Spleen (tissue), 11 donors: ENCODE results near the gene HAUS7. TPM values are rescaled to one million over a fixed set of nuclear protein-coding genes. Genes with fewer than 3 reads are reported as not detected.

ENCODE experiments used
- DNase-seq: peaks from one replicate; pipeline ENCODE4 v3.0.0-alpha.2; 2020
- H3K27ac ChIP-seq, 8 donors: fragments of 200-600 bp; sonication (generic) in 7 of 8; 1 replicate in 4 of 8; 2 replicates in 4 of 8; pipeline versions ENCODE4 v1.5.0 to v1.8.0; 2016 to 2021; ENCODE audit warnings: inconsistent platforms in 4 of 8, mild to moderate bottlenecking in 4 of 8, moderate library complexity in 1 of 8
- H3K27me3 ChIP-seq, 7 donors: fragments of 200-600 bp; sonication (generic) in 6 of 7; replicated peaks in 1 of 7; 1 replicate in 4 of 7; 2 replicates in 3 of 7; pipeline versions ENCODE4 v1.5.0 to v1.8.0; 2016 to 2021; ENCODE audit warnings: inconsistent platforms in 3 of 7, mild to moderate bottlenecking in 1 of 7
- H3K36me3 ChIP-seq, 6 donors: fragments of 200-600 bp; sonication (generic) in 5 of 6; 1 replicate in 4 of 6; 2 replicates in 2 of 6; pipeline versions ENCODE4 v1.5.0 to v1.8.0; 2016 to 2021; ENCODE audit warnings: inconsistent platforms in 2 of 6
- H3K4me1 ChIP-seq, 6 donors: fragments of 200-600 bp; sonication (generic) in 5 of 6; 1 replicate in 3 of 6; 2 replicates in 3 of 6; pipeline versions ENCODE4 v1.5.0 to v1.8.0; 2016 to 2021; ENCODE audit warnings: inconsistent platforms in 3 of 6
- H3K4me3 ChIP-seq, 8 donors: fragments of 200-600 bp; sonication (generic) in 7 of 8; 1 replicate in 4 of 8; 2 replicates in 4 of 8; pipeline versions ENCODE4 v1.5.0 to v1.8.0; 2016 to 2021; ENCODE audit warnings: inconsistent platforms in 4 of 8, mild to moderate bottlenecking in 4 of 8, moderate library complexity in 2 of 8
- H3K9me3 ChIP-seq, 8 donors: fragments of 200-600 bp; sonication (generic) in 7 of 8; 1 replicate in 4 of 8; 2 replicates in 4 of 8; pipeline versions ENCODE4 v1.5.0 to v1.8.0; 2016 to 2021; ENCODE audit warnings: inconsistent platforms in 4 of 8
- POLR2A ChIP-seq, 3 donors: fragments of 450-650 bp; IDR thresholded peaks; one replicate each; pipeline ENCODE4 v1.5.1; 2017; ENCODE audit warnings: antibody characterized with exemption in 3 of 3, mild to moderate bottlenecking in 1 of 3
- POLR2AphosphoS5 ChIP-seq, 3 donors: sonication (generic); formaldehyde crosslinking; IDR thresholded peaks; one replicate each; pipeline ENCODE4 v1.5.1; 2017; ENCODE audit warnings: antibody characterized with exemption in 3 of 3
- WGBS, 5 donors: extraction: QIAGEN DNeasy Blood & Tissue Kit in 3 of 5; methylation state at CpG; one replicate each; pipeline versions ENCODE4 v1.1.5 to v1.1.7; 2013 to 2018; 5-methylcytosine and 5-hydroxymethylcytosine counted together
- intact Hi-C: fragments of 100-400 bp; cut with DNase I; formaldehyde crosslinking; loops from one replicate; pipeline ENCODE4 v1.15.0; 2023; ENCODE audit warnings: low total_unique reads
- polyA plus RNA-seq, 3 donors: library from polyadenylated mRNA; stranded (reverse); fragments of 200-250 nt; gene quantifications; one replicate each; pipeline ENCODE4 v1.2.1, GENCODE V29; 2013
- total RNA-seq, 7 donors: library from RNA; depleted of rRNA in 3 of 7; stranded (reverse); fragments of >200 nt in 3 of 7; fragmentation: NEBNext Ultra II Directional in 4 of 7; extraction: Animal tissue kit (Norgen Biotek cat#: 25700) in 4 of 7; gene quantifications; one replicate each; pipeline versions ENCODE4 v1.1.0 to v1.2.1, GENCODE V29; 2016 to 2021
- TF ChIP-seq, protein P1 (sequence below), 11 experiments: fragments of 200-600 bp in 7 of 11; fragments of 450-650 bp in 4 of 11; sonication (generic) in 4 of 11; IDR thresholded peaks in 8 of 11; conservative IDR thresholded peaks in 3 of 11; 1 replicate in 7 of 11; 2 replicates in 4 of 11; pipeline versions ENCODE4 v1.4.0 to v1.8.0; 2016 to 2021; ENCODE audit warnings: antibody characterized with exemption in 11 of 11, inconsistent platforms in 4 of 11, mild to moderate bottlenecking in 1 of 11
- donor health status: healthy with polysubstance abuse.
- donor health status: DM: no; HTN: no; CAD: no; lungs with moderate emphysema.
- donor health status: DM: no; HTN: no; CAD: no.
- donor health status: Bipolar disorder and iron deficiency.
- donor health status: healthy.
- donor health status: DM: no; HTN: no; CAD: no.
- donor health status: DM: yes; HTN: yes; CAD: no.

The HAUS7 gene
- total and polyA plus RNA-seq, 10 donors, result 23.6 to 83.7 (median 34.5) TPM

DNA sequence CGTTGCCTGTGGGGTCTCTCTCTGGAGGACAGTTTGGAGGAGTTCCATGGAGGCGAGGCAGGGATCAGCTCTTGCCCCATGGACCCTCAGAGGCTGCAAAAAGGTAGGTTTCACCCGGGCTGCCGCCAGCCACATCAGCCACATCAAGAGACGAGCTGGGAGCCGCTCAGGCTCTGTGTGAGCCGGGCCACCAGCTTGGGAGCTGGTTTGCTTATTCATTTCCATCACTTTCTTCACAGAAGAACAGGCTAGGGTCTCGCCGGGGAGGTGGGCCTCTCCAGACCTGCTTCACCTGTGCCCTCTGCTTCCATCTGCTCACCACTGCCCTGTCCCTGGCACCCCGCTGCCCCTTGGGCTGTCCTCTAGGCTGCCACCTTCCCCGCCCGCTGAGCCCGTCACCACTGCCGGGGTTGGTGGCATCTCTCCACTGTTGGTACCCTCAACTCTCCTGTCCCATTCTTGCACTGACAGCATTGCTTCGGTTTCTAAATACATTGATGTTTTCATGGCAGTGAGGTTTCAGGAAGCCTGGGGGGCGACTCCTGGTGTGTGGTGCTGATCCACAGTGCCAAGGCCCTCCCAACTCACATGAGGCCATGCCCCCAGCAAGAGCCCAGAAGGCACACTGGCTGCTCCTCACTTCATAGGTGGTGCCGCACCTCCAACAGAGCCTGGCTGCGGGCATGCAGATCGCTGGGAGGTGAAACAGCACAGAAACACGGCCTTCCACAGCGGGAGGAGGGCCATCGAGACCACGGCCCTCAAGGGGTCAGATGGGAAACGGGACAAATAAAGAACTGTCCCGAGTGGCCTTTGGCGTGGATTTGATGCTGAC lies 20.0 kb downstream of the HAUS7 start:
- Histone ChIP-seq H3K27me3 (no peaks in the 10 kb centered on the region), H3K36me3 (peaks cover 0 to 69% (median 12%) of the 10 kb centered on the region in 6 donors), H3K27ac (no peak overlapping the region), H3K4me3 (no peak overlapping the region), H3K4me1 (no peaks in the 10 kb centered on the region), H3K9me3 (no peaks in the 10 kb centered on the region)
- whole genome bisulfite sequencing, 5 donors, result 87 to 97% (median 96%) methylated on average over 15 to 26 of the region's 26 CpGs
- intact Hi-C loops, result no loop called here
- no peak for DNase-seq
- TF ChIP-seq POLR2A (IDR thresholded peaks at IDR 0.05), result no peak
- peak in 1 of 3 donors; percentile 16 for TF ChIP-seq POLR2AphosphoS5 (IDR thresholded peaks at IDR 0.05)

DNA sequence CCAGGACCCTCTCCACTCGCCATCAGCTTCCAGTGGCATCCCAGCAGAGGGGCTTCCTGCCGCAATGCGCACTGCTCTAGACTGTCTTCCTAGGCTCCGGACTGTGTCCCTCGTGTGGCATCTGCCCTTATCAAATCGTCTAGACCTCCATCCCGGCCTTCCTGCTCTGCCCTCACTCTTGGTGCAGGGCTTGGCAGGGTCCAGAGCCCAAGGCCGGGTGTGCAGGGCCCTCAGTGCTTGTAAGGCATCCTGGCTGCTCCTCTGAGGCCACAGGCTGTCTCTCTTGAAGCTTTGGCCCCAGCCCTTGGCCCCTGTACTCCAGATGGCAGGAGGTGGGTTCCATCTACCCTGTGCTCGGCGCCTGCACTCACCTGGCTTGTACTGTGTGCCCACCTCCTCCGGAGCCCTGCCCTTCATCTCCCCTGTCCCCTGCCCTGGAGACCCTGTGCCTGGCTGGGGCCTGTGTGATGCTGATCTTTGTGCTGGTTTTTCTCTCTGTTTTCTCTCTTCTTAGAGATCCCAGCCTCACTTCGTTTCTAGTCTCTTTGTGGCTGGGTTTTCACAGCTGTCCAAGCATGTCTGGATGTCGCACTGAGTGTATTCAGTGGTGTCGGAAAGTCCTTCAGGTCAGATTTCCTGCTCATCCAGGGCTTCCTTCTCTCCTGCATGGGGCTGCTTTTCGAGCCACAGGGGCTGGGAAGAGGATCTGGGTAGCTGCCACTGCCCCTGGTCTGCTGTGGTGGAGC lies 20.8 kb downstream of the HAUS7 start:
- TF ChIP-seq POLR2A (IDR thresholded peaks at IDR 0.05), result no peak
- TF ChIP-seq POLR2AphosphoS5 (IDR thresholded peaks at IDR 0.05), result peak in 1 of 3 donors; percentile 28
- no peak for DNase-seq
- H3K4me3 ChIP-seq, result no peak overlapping the region
- intact Hi-C loops, result no loop called here
- WGBS, 5 donors, result 79 to 96% (median 88%) methylated on average over 11 to 15 of the region's 15 CpGs
- H3K9me3 ChIP-seq, result no peaks in the 10 kb centered on the region
- H3K36me3 ChIP-seq, result peaks cover 0 to 61% (median 9%) of the 10 kb centered on the region in 6 donors
- H3K4me1 ChIP-seq, result no peaks in the 10 kb centered on the region
- H3K27me3 ChIP-seq, result no peaks in the 10 kb centered on the region
- no peak overlapping the region for H3K27ac ChIP-seq

DNA sequence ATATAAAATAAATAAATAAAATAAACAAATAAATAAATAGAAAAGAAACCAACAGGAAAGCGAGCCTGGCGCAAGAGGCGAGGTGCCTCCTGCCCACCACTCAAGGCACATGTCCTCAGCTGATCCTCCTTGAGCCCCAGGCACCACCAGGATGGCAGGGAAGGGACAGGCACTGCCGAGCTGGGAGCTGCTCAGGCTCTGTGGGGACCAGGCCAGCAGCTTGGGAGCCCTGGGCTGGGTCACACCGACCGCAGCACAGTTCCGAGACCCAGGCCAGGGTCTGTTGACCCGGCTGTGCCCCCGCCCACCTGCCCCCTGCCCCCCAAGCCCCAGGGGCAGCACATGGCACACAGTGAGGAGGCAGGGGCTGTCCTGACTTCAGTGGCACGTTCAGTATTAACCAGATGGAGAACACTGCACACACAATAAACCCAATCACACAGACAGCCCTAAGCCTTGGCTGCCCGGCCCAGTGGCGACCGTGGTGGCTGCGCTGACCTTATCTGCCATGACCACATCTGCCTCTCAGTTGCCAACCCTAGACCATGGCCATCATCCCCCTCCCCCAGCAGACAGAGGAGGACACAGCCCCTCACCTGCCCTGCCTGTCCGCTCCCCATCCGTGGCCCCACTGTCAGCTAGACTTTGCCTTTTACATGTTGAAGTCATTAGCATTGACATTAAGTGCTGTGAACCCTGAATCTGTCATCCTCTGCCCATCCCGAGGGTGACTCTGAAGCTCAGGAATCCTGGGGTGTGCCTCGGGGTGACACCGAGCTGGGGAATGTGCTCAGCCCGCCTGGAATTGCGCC lies 21.6 kb downstream of the HAUS7 start:
- WGBS, 5 donors, result 83 to 96% (median 95%) methylated on average over 8 to 21 of the region's 21 CpGs
- H3K36me3 ChIP-seq, result peaks cover 0 to 53% (median 6%) of the 10 kb centered on the region in 6 donors
- no peak overlapping the region for H3K27ac ChIP-seq
- no peak for DNase-seq
- H3K4me1 ChIP-seq, result no peaks in the 10 kb centered on the region
- no peak for TF ChIP-seq POLR2A (IDR thresholded peaks at IDR 0.05)
- TF ChIP-seq, protein P1, sequence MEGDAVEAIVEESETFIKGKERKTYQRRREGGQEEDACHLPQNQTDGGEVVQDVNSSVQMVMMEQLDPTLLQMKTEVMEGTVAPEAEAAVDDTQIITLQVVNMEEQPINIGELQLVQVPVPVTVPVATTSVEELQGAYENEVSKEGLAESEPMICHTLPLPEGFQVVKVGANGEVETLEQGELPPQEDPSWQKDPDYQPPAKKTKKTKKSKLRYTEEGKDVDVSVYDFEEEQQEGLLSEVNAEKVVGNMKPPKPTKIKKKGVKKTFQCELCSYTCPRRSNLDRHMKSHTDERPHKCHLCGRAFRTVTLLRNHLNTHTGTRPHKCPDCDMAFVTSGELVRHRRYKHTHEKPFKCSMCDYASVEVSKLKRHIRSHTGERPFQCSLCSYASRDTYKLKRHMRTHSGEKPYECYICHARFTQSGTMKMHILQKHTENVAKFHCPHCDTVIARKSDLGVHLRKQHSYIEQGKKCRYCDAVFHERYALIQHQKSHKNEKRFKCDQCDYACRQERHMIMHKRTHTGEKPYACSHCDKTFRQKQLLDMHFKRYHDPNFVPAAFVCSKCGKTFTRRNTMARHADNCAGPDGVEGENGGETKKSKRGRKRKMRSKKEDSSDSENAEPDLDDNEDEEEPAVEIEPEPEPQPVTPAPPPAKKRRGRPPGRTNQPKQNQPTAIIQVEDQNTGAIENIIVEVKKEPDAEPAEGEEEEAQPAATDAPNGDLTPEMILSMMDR (IDR thresholded peaks at IDR 0.05 in 8 of 11, conservative IDR thresholded peaks at IDR 0.05 in 3 of 11), result no peak
- no peak for TF ChIP-seq POLR2AphosphoS5 (IDR thresholded peaks at IDR 0.05)
- no peaks in the 10 kb centered on the region for H3K27me3 ChIP-seq
- intact Hi-C loops, result no loop called here
- H3K4me3 ChIP-seq, result no peak overlapping the region
- H3K9me3 ChIP-seq, result no peaks in the 10 kb centered on the region

DNA sequence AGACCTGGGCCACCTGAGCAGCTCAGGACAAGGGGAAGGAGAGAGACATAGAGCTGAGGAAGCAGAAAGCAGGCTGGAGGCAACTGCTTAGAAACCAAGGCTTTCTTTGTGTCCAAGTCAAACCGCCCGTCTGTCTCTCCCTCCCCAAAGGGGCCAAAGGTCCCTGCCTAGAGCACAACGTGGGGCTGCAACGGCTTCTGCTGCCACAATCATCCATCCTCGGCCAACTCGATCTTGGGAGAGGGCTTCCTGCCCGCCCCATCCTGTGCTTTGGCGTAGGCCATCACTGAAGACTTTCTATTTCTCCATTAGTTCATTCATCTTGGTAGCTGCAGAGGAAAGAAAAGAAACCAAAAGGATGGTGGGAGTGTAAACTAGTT lies 22.8 kb downstream of the HAUS7 start:
- Histone ChIP-seq H3K27me3 (no peaks in the 10 kb centered on the region), H3K9me3 (no peaks in the 10 kb centered on the region), H3K4me1 (no peaks in the 10 kb centered on the region), H3K36me3 (peaks cover 0 to 49% (median 6%) of the 10 kb centered on the region in 6 donors), H3K4me3 (no peak overlapping the region), H3K27ac (no peak overlapping the region)
- WGBS, 5 donors, result 85 to 94% (median 90%) methylated on average over 3 to 8 of the region's 8 CpGs
- TF ChIP-seq, protein P1 (IDR thresholded peaks at IDR 0.05 in 8 of 11, conservative IDR thresholded peaks at IDR 0.05 in 3 of 11), result no peak
- no peak for TF ChIP-seq POLR2AphosphoS5 (IDR thresholded peaks at IDR 0.05)
- no peak for TF ChIP-seq POLR2A (IDR thresholded peaks at IDR 0.05)
- intact Hi-C loops, result no loop called here
- DNase-seq, result no peak
